H1 (cell line): ENCODE results near the gene ZDHHC3.

Experiments
- BRCA1 ChIP-seq: IDR thresholded peaks from 2 replicates; pipeline ENCODE4 v1.6.1; 2012; ENCODE audit warnings: low read depth, low read length, improper control_type of control experiment
- POLR2AphosphoS5 ChIP-seq: IDR thresholded peaks from 2 replicates; pipeline ENCODE4 v1.6.1; 2011; ENCODE audit warnings: low read depth, low read length
- TF ChIP-seq, protein P1 (sequence below), 3 experiments: IDR thresholded peaks; 1 replicate in 2 of 3; 2 replicates in 1 of 3; pipeline versions ENCODE4 v1.5.1 to v1.6.1; 2011; ENCODE audit warnings: low read length in 3 of 3, mild to moderate bottlenecking in 3 of 3, inconsistent platforms in 2 of 3, low read depth in 1 of 3, moderate library complexity in 1 of 3; ENCODE audit not compliant: insufficient read depth in 1 of 3; ENCODE audit errors: control extremely low read depth in 1 of 3

DNA sequence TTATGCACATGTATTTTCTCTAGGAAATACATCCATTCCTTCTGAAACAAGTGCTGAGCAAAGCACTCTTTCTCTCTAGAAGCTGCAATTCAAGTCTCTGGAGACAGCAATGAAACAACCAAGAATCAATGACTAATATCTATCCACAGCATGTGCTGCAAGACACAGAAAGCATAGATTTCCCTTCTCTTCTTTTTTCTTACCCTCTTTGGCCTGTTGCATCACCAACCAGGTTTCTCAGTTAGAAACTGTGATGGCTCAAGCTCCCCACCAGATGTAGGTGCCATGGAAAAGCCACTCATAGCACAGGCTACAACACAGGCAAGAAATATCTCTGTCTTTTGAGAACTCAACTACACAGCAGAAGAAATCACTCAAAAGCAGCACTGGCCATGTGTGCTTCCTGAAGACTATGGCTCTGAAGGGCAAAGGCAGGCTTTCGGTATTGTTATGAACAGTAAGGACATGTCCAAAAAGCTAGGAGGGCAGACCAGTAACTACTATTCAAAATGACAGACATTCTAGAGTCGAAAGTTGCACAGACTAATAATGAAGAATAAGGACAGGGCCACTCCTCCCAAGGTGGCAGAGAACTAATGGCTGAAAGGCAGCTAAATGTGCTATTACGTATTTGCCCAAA, 15.5 kb downstream of the ZDHHC3 start:
- TF ChIP-seq, protein P1, sequence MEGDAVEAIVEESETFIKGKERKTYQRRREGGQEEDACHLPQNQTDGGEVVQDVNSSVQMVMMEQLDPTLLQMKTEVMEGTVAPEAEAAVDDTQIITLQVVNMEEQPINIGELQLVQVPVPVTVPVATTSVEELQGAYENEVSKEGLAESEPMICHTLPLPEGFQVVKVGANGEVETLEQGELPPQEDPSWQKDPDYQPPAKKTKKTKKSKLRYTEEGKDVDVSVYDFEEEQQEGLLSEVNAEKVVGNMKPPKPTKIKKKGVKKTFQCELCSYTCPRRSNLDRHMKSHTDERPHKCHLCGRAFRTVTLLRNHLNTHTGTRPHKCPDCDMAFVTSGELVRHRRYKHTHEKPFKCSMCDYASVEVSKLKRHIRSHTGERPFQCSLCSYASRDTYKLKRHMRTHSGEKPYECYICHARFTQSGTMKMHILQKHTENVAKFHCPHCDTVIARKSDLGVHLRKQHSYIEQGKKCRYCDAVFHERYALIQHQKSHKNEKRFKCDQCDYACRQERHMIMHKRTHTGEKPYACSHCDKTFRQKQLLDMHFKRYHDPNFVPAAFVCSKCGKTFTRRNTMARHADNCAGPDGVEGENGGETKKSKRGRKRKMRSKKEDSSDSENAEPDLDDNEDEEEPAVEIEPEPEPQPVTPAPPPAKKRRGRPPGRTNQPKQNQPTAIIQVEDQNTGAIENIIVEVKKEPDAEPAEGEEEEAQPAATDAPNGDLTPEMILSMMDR (IDR thresholded peaks at IDR 0.05; ENCODE audit: control extremely low read depth in 1 of 3, insufficient read depth in 1 of 3, low read depth in 1 of 3, low read length in 3 of 3), result no peak
- TF ChIP-seq BRCA1 (no peak), POLR2AphosphoS5 (no peak)
